Keratinocyte (primary cell): ENCODE measurements around the gene ACOT7. TPM values are rescaled to one million over a fixed set of nuclear protein-coding genes. Genes with fewer than 3 reads are reported as not detected.

ENCODE experiments used
- DNase-seq: peaks from one replicate; pipeline ENCODE4 v3.0.0-alpha.2; 2011; ENCODE audit warnings: low read depth, missing footprints, low spot score
- FAIRE-seq: peaks from 2 replicates; lab custom pipeline; 2011; peaks lifted over from hg19 to GRCh38; lab: Jason Lieb, UNC
- H2AFZ ChIP-seq: 2 replicates; pipeline ENCODE4 v1.6.0; 2012; ENCODE audit warnings: low read length, control low read depth, inconsistent platforms; ENCODE audit not compliant: control insufficient read depth
- H3K27ac ChIP-seq: 2 replicates; pipeline ENCODE4 v1.5.1; 2011; ENCODE audit warnings: low read length; ENCODE audit not compliant: control insufficient read depth, insufficient read depth
- H3K27me3 ChIP-seq: 3 replicates; pipeline ENCODE4 v1.6.0; 2011; ENCODE audit warnings: low read length; ENCODE audit not compliant: control insufficient read depth, insufficient read depth; ENCODE audit errors: extremely low read depth
- H3K36me3 ChIP-seq, 2 experiments: 2 replicates in 1 of 2; 3 replicates in 1 of 2; pipeline ENCODE4 v1.5.1; 2011; ENCODE audit warnings: low read length in 2 of 2, mild to moderate bottlenecking in 1 of 2; ENCODE audit not compliant: control insufficient read depth in 2 of 2, insufficient read depth in 2 of 2; ENCODE audit errors: extremely low read depth in 1 of 2
- H3K4me1 ChIP-seq: 3 replicates; pipeline ENCODE4 v1.5.1; 2011; ENCODE audit warnings: low read length; ENCODE audit not compliant: control insufficient read depth, insufficient read depth; ENCODE audit errors: extremely low read depth
- H3K4me2 ChIP-seq: 3 replicates; pipeline ENCODE4 v1.6.0; 2011; ENCODE audit warnings: low read depth, low read length; ENCODE audit not compliant: control insufficient read depth, insufficient read depth; ENCODE audit errors: extremely low read depth
- H3K4me3 ChIP-seq, 3 experiments: fragments of 200-600 bp in 1 of 3; sonication (generic) in 1 of 3; 2 replicates in 2 of 3; 3 replicates in 1 of 3; pipeline ENCODE4 v1.5.1; 2011 to 2016; ENCODE audit warnings: low read length in 3 of 3, mild to moderate bottlenecking in 3 of 3, control low read depth in 2 of 3, inconsistent platforms in 1 of 3, low read depth in 1 of 3, mixed read lengths in 1 of 3, mixed run types in 1 of 3, moderate library complexity in 1 of 3; ENCODE audit not compliant: control insufficient read depth in 2 of 3, insufficient read depth in 2 of 3; ENCODE audit errors: extremely low read depth in 1 of 3
- H3K79me2 ChIP-seq: 2 replicates; pipeline ENCODE4 v1.6.0; 2012; ENCODE audit warnings: low read length; ENCODE audit not compliant: control insufficient read depth, insufficient read depth
- H3K9ac ChIP-seq: 3 replicates; pipeline ENCODE4 v1.6.0; 2011; ENCODE audit warnings: low read length; ENCODE audit not compliant: control insufficient read depth, insufficient read depth; ENCODE audit errors: extremely low read depth
- H3K9me1 ChIP-seq: 3 replicates; pipeline ENCODE4 v1.6.0; 2011; ENCODE audit warnings: low read length; ENCODE audit not compliant: control insufficient read depth, insufficient read depth; ENCODE audit errors: extremely low read depth
- H3K9me3 ChIP-seq: 2 replicates; pipeline ENCODE4 v1.5.1; 2012; ENCODE audit warnings: low read depth, low read length; ENCODE audit not compliant: control insufficient read depth
- H4K20me1 ChIP-seq: 3 replicates; pipeline ENCODE4 v1.6.0; 2011; ENCODE audit warnings: low read length; ENCODE audit not compliant: control insufficient read depth, insufficient read depth; ENCODE audit errors: extremely low read depth
- CTCF ChIP-seq, 3 experiments: IDR thresholded peaks in 1 of 3; conservative IDR thresholded peaks in 1 of 3; optimal IDR thresholded peaks in 1 of 3; 2 replicates in 2 of 3; 3 replicates in 1 of 3; pipeline versions ENCODE3 to v1.5.1; 2011; ENCODE audit warnings: low read length in 3 of 3, mild to moderate bottlenecking in 3 of 3, moderate library complexity in 2 of 3, control low read depth in 1 of 3, inconsistent platforms in 1 of 3; ENCODE audit not compliant: insufficient read depth in 2 of 3; ENCODE audit errors: extremely low read depth in 1 of 3
- EZH2 ChIP-seq: IDR thresholded peaks from one replicate; pipeline ENCODE4 v1.6.1; 2012; ENCODE audit warnings: inconsistent platforms, mild to moderate bottlenecking, low read length, moderate library complexity
- dilution Hi-C: fragments of 300-500 bp; cut with MboI; formaldehyde crosslinking; loops from one replicate; pipeline ENCODE4 v1.7.0; 2020; ENCODE audit warnings: low sequenced_read_pairs; ENCODE audit not compliant: extremely low pct_ligation_motif_present
- polyA plus RNA-seq, 5 experiments: library from polyadenylated mRNA; depleted of rRNA in 3 of 5; stranded (reverse) in 3 of 5; stranded (forward) in 1 of 5; unstranded in 1 of 5; fragments of >200 nt; gene quantifications; 1 replicate in 1 of 5; 2 replicates in 3 of 5; 3 replicates in 1 of 5; pipeline versions ENCODE4 v1.2.1 to v1.2.3, GENCODE V29; 2011 to 2012; ENCODE audit warnings: missing spikeins in 2 of 5, low read depth in 1 of 5, low replicate concordance in 1 of 5

Gene ACOT7
- polyA plus RNA-seq, 1 donor (not counting 4 experiments of a cell fraction or from before 2014, with no cell fraction given) = 226 TPM

GRCh38 chr1:6265151-6265550 is 128.4 kb downstream of the ACOT7 start:
- Histone ChIP-seq H2AFZ (no peak overlapping the region), H3K4me3 (no peak overlapping the region), H3K9me1 (no peaks in the 10 kb centered on the region), H3K4me1 (peaks cover 22% of the 10 kb centered on the region), H3K27me3 (no peaks in the 10 kb centered on the region), H3K9ac (no peak overlapping the region), H3K36me3 (peaks cover 11 to 14% of the 10 kb centered on the region in 2 experiments), H4K20me1 (no peaks in the 10 kb centered on the region), H3K9me3 (no peaks in the 10 kb centered on the region), H3K4me2 (no peak overlapping the region), H3K79me2 (no peaks in the 10 kb centered on the region), H3K27ac (no peak overlapping the region)
- DNase-seq = no peak
- dilution Hi-C loops = no loop called here
- no peak for TF ChIP-seq CTCF (optimal IDR thresholded peaks at IDR 0.05 in 1 of 3, IDR thresholded peaks at IDR 0.05 in 1 of 3, conservative IDR thresholded peaks at IDR 0.05 in 1 of 3; ENCODE audit: extremely low read depth in 1 of 3, insufficient read depth in 2 of 3, low read length in 3 of 3)
- no peak for TF ChIP-seq EZH2
- no peak for FAIRE-seq

- no peak for TF ChIP-seq EZH2
- no peak for TF ChIP-seq CTCF (optimal IDR thresholded peaks at IDR 0.05 in 1 of 3, IDR thresholded peaks at IDR 0.05 in 1 of 3, conservative IDR thresholded peaks at IDR 0.05 in 1 of 3; ENCODE audit: extremely low read depth in 1 of 3, insufficient read depth in 2 of 3, low read length in 3 of 3)
- dilution Hi-C loops = no loop called here
- Histone ChIP-seq H3K27ac (no peak overlapping the region), H4K20me1 (no peaks in the 10 kb centered on the region), H3K27me3 (no peaks in the 10 kb centered on the region), H3K4me1 (peaks cover 33% of the 10 kb centered on the region), H2AFZ (no peak overlapping the region), H3K79me2 (no peaks in the 10 kb centered on the region), H3K4me3 (no peak overlapping the region), H3K36me3 (peaks cover 7 to 14% of the 10 kb centered on the region in 2 experiments), H3K9me1 (no peaks in the 10 kb centered on the region), H3K9me3 (no peaks in the 10 kb centered on the region), H3K4me2 (no peak overlapping the region), H3K9ac (no peak overlapping the region)
- no peak for DNase-seq
- FAIRE-seq = no peak
Measured at GRCh38 chr1:6263716-6264115, 129.9 kb downstream of the ACOT7 start.
